Neutrophil (primary cell): Measurements from ENCODE around the gene RIBC2.

Experiments
- H3K27ac ChIP-seq: fragments of 200-600 bp; sonication (generic); 2 replicates; pipeline ENCODE4 v1.5.1; 2016; ENCODE audit warnings: mild to moderate bottlenecking, moderate library complexity
- H3K27me3 ChIP-seq: fragments of 200-600 bp; sonication (generic); 2 replicates; pipeline ENCODE4 v1.6.0; 2016; ENCODE audit warnings: mild to moderate bottlenecking
- H3K36me3 ChIP-seq: fragments of 200-600 bp; sonication (generic); 2 replicates; pipeline ENCODE4 v1.5.1; 2017
- H3K4me1 ChIP-seq, 2 experiments: fragments of 200-600 bp in 1 of 2; sonication (generic) in 1 of 2; 1 replicate in 1 of 2; 2 replicates in 1 of 2; pipeline versions ENCODE4 v1.5.1 to v1.6.1; 2013 to 2016; ENCODE audit warnings: low read depth in 1 of 2, low read length in 1 of 2, mild to moderate bottlenecking in 1 of 2, moderate library complexity in 1 of 2; ENCODE audit not compliant: control insufficient read depth in 1 of 2, insufficient read depth in 1 of 2
- H3K4me3 ChIP-seq, 2 experiments: fragments of 200-600 bp in 1 of 2; sonication (generic) in 1 of 2; 1 replicate in 1 of 2; 2 replicates in 1 of 2; pipeline ENCODE4 v1.5.1; 2013 to 2016; ENCODE audit warnings: low read depth in 1 of 2, low read length in 1 of 2, mild to moderate bottlenecking in 1 of 2, moderate library complexity in 1 of 2
- H3K9me3 ChIP-seq: fragments of 200-600 bp; sonication (generic); 2 replicates; pipeline ENCODE4 v1.5.1; 2016
- TF ChIP-seq, protein P1 (sequence below): fragments of 200-600 bp; sonication (generic); IDR thresholded peaks from 2 replicates; pipeline ENCODE4 v1.5.1; 2016; ENCODE audit warnings: antibody characterized with exemption

RIBC2 gene

DNA sequence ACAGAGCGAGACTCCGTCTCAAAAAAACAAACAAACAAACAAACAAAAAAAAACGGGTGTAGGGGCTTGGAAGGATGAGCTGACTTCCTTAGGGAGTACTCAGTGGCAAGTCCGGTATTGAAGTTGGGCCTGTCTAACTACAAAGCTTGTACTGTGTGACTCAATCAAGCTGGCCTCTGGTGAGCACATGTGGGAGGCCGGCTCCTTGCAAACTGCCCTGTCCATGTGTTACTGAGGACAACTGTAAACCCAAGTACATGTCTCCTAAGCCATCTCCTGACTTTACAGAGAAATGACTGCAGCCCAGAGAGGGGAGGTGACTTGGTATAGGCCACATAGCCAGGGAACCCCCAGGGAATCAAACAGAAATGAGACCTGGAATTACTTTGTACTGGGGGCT lies 11.6 kb downstream of the RIBC2 start:
- no peak overlapping the region for H3K4me3 ChIP-seq
- H3K27me3 ChIP-seq, result no peaks in the 10 kb centered on the region
- H3K27ac ChIP-seq, result no peak overlapping the region
- no peaks in the 10 kb centered on the region for H3K9me3 ChIP-seq
- H3K4me1 ChIP-seq, result peaks cover 4 to 6% of the 10 kb centered on the region in 2 experiments
- no peaks in the 10 kb centered on the region for H3K36me3 ChIP-seq
- TF ChIP-seq, protein P1, sequence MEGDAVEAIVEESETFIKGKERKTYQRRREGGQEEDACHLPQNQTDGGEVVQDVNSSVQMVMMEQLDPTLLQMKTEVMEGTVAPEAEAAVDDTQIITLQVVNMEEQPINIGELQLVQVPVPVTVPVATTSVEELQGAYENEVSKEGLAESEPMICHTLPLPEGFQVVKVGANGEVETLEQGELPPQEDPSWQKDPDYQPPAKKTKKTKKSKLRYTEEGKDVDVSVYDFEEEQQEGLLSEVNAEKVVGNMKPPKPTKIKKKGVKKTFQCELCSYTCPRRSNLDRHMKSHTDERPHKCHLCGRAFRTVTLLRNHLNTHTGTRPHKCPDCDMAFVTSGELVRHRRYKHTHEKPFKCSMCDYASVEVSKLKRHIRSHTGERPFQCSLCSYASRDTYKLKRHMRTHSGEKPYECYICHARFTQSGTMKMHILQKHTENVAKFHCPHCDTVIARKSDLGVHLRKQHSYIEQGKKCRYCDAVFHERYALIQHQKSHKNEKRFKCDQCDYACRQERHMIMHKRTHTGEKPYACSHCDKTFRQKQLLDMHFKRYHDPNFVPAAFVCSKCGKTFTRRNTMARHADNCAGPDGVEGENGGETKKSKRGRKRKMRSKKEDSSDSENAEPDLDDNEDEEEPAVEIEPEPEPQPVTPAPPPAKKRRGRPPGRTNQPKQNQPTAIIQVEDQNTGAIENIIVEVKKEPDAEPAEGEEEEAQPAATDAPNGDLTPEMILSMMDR, result no peak

DNA sequence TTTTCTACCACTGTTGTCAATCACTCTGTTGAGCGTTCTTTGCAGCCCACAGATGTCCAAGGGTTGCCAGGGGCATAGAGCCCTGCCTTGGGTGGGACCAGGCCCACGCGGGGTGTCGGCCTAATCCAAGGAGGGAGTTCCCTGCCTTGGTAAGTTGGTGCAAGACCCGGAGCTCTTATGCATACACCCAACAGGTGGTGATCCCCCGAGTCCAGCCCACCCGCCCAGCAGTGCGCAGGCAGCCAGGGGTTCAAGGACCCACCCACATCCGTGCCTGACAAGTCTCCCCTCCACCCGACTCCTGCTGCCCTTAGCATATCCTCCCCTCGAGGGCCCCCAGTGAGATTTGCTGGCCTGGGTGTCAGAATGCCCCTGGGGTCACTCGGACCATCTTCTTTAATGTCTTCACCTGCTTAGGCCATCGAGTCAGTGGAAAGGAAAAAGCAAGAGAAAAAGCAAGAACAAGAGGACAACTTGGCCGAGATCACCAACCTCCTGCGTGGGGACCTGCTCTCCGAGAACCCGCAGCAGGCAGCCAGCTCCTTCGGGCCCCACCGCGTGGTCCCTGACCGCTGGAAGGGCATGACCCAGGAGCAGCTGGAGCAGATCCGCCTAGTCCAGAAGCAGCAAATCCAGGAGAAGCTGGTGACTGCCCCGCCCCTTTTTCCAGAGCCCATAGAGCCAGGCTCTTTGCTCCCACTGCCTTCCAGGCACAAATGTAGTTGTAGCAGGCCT lies 12.2 kb downstream of the RIBC2 start:
- Histone ChIP-seq H3K9me3 (no peaks in the 10 kb centered on the region), H3K36me3 (no peaks in the 10 kb centered on the region), H3K27me3 (no peaks in the 10 kb centered on the region), H3K4me1 (peaks cover 4 to 6% of the 10 kb centered on the region in 2 experiments), H3K27ac (no peak overlapping the region), H3K4me3 (no peak overlapping the region)
- TF ChIP-seq, protein P1, result no peak

DNA sequence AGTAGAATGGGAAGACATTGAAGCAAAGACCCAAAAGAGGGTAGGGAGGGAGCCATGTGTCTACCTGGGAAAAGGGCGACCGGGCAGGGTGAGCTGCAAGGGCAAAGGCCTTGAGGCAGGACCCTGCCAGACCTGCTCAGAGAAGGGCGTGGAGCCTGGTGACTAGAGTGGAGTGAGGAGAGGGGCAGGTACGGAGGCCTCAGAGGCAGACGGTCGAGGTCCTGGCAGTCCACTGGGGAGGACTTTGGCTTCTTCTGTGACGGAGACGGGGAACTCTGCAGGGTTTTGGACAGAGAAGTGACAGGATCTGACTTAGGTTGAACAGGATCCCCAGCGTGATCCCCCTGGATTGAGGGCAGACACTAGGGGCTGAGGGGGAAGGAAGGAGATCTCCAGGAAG lies 12.9 kb downstream of the RIBC2 start:
- H3K36me3 ChIP-seq, result no peaks in the 10 kb centered on the region
- H3K9me3 ChIP-seq, result no peaks in the 10 kb centered on the region
- peaks cover 4 to 6% of the 10 kb centered on the region in 2 experiments for H3K4me1 ChIP-seq
- H3K4me3 ChIP-seq, result no peak overlapping the region
- TF ChIP-seq, protein P1, result no peak
- no peaks in the 10 kb centered on the region for H3K27me3 ChIP-seq
- H3K27ac ChIP-seq, result no peak overlapping the region

DNA sequence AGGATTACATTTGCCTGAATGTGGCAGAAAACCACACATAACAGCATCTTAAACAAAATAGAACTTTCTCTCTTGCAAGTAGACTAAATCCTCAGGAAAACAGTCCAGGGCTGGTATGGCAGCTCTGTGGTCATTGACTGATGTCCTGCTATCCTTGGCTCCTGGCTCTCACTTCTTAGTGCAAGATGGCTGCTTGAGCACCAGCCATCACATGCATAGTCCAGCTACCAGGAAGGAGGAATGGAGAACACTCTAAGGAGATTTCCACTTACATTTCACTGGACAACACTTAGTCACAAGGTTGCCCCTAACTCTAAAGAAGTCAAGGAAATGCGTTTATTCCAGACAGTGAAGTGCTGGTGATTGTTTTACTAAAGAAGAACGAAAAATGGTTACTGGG lies 13.6 kb downstream of the RIBC2 start:
- Histone ChIP-seq H3K27ac (no peak overlapping the region), H3K27me3 (no peaks in the 10 kb centered on the region)
- TF ChIP-seq, protein P1, result no peak

DNA sequence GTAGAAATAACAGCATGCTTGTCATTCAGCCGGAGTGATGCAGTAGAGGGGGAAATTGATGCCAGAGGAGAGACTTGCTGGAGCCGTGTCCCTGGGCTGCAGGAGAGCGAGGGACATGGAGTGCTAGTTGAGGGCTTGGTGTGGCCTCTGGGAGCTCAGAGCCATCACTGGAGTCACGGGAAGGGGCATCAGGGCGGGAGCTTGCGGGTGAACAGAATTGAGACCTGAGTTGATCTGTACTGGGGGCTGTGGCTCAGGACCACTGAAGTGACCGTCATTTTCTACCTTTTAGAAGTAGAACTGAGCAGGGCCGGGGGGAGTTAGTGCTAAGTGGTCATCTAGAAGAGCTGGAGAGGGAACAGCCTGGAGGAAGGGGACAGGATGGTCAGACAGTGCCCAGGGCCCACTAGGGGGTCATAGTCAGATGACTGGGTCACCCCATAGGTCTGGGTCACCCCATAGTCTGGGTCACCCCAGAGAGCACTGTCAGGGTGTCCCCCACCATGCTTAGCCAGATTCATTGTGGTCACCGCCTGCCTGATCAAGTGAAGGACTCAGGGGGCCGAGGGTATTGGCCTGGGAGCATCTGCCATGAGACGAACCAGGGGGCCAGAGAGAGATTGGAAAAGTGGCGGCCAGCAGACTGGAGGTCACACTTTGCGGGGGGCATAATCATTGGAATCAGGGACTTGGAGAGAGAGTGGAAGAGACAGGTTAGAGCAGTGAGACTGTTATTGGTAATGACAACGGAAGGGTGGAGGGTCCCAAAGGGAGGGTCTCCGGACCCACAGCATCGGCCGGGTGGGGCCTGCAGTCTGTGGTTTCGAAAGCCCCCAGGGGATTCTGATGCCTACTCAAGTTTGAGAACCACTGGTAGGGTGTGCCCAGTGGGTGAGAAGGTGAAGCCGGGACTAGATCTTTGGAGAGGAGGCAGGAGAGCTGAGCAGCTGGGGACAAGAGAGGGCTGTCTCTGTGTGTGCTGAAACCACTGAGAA lies 15.2 kb downstream of the RIBC2 start:
- Histone ChIP-seq H3K4me3 (no peak overlapping the region), H3K4me1 (peaks cover 4 to 6% of the 10 kb centered on the region in 2 experiments), H3K36me3 (no peaks in the 10 kb centered on the region), H3K27ac (no peak overlapping the region), H3K9me3 (no peaks in the 10 kb centered on the region), H3K27me3 (no peaks in the 10 kb centered on the region)
- TF ChIP-seq, protein P1, result no peak

More for the DNA sequence above, 13.6 kb downstream of the RIBC2 start:
- Histone ChIP-seq H3K4me1 (peaks cover 4 to 6% of the 10 kb centered on the region in 2 experiments), H3K9me3 (no peaks in the 10 kb centered on the region), H3K4me3 (no peak overlapping the region), H3K36me3 (no peaks in the 10 kb centered on the region)
